Subcutaneous adipose tissue (tissue), 4 donors: ENCODE data around the gene ALKBH8. TPM values are rescaled to one million over a fixed set of nuclear protein-coding genes. Genes with fewer than 3 reads are reported as not detected.

Source experiments
- CTCF ChIP-seq: fragments of 450-650 bp; IDR thresholded peaks from one replicate; pipeline ENCODE4 v1.5.1; 2016; ENCODE audit warnings: low read depth, mild to moderate bottlenecking, control low read depth, antibody characterized with exemption, moderate library complexity
- total RNA-seq, 4 donors: library from RNA; depleted of rRNA; stranded (reverse); fragments of >200 nt; gene quantifications; one replicate each; pipeline ENCODE4 v1.1.0, GENCODE V29; 2016

The ALKBH8 gene
- total RNA-seq = 1 to 10 TPM; 4.9 to 5.7 (median 5.3) TPM

- no peak for TF ChIP-seq CTCF
Observed at GRCh38 chr11:107565219-107565937, at the start of gene ALKBH8. Gene ALKBH8 (minus strand): TSS chr11:107565735. CDS start chr11:107560893, 4,842 bp downstream.

- TF ChIP-seq CTCF = no peak
Observed at GRCh38 chr11:107612445-107612844, 46.9 kb upstream of the ALKBH8 start.

GRCh38 chr11:107609400-107610218 is 44.1 kb upstream of the ALKBH8 start:
- no peak for TF ChIP-seq CTCF

GRCh38 chr11:107608809-107609208 is 43.3 kb upstream of the ALKBH8 start:
- no peak for TF ChIP-seq CTCF

- TF ChIP-seq CTCF = no peak
Observed at GRCh38 chr11:107606141-107606540, 40.6 kb upstream of the ALKBH8 start.

GRCh38 chr11:107605061-107606006 is 39.8 kb upstream of the ALKBH8 start:
- no peak for TF ChIP-seq CTCF
